Activated T-cell treated with anti-CD3 and anti-CD28 coated beads, Interleukin-2, amount 50 U/mL, for 72 hours (primary cell): Measurements from ENCODE around the gene CCZ1B. TPM values are rescaled to one million over a fixed set of nuclear protein-coding genes. Genes with fewer than 3 reads are reported as not detected.
"Not testable (repeated sequence)": the region's sequence is repeated elsewhere in the genome, so short reads cannot be mapped to it uniquely, and the experiment has no call there.

Source experiments
- ATAC-seq, 2 donors: fragments of 150-1000 bp; cut with Tn5 transposase; replicated peaks in 1 of 2; 2 replicates each; pipeline ENCODE4 v1.10.0; 2021; ENCODE audit warnings: moderate library complexity in 2 of 2, mild to moderate bottlenecking in 1 of 2
- DNase-seq, 2 donors: peaks; one replicate each; pipeline ENCODE4 v3.0.0; 2021 to 2022; ENCODE audit warnings: mixed read lengths in 1 of 2
- H3K27ac Mint-ChIP-seq: one replicate; pipeline ENCODE4 v1.8.0; 2022; ENCODE audit warnings: mild to moderate bottlenecking, moderate library complexity, mixed read lengths
- H3K27me3 Mint-ChIP-seq: one replicate; pipeline ENCODE4 v1.8.0; 2022; ENCODE audit warnings: low read depth, mixed read lengths
- H3K36me3 Mint-ChIP-seq, 2 donors: one replicate each; pipeline ENCODE4 v1.8.0; 2022; ENCODE audit warnings: mixed read lengths in 2 of 2, mild to moderate bottlenecking in 1 of 2; ENCODE audit not compliant: insufficient read depth in 2 of 2
- H3K4me1 Mint-ChIP-seq: one replicate; pipeline ENCODE4 v1.8.0; 2022; ENCODE audit warnings: low read depth, mixed read lengths
- H3K4me3 Mint-ChIP-seq, 2 donors: one replicate each; pipeline ENCODE4 v1.8.0; 2022; ENCODE audit warnings: mild to moderate bottlenecking in 2 of 2, mixed read lengths in 2 of 2, moderate library complexity in 2 of 2
- H3K9me3 Mint-ChIP-seq, 2 donors: one replicate each; pipeline ENCODE4 v1.8.0; 2022; ENCODE audit warnings: mixed read lengths in 2 of 2
- total RNA-seq, 2 donors: library from RNA; stranded (reverse); gene quantifications; one replicate each; pipeline ENCODE4 v1.2.3, GENCODE V29; 2022

Gene CCZ1B
- total RNA-seq, 2 donors from 2014 or later = 70.9 to 108 TPM

DNA sequence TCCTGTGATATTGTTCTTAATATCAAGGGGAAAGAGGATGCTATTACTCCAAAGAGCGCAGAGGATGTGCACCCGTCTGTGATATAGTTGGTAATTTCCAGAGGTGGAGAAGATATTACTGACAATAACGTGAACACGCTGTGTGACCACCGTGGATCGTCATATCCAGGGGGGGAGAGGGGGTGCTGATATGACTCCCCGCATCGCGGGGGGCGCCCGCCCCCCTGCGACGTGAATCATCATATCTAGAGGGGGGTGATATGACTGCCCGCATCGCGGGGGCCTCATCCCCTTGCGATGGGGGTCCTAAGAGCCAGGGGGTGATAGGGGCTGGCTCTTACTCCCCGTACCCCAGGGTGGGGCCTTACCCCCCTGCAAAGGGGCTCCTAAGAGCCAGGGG, 21.7 kb upstream of the CCZ1B start:
- H3K9me3 Mint-ChIP-seq, H3K4me3 Mint-ChIP-seq, H3K4me1 Mint-ChIP-seq, H3K27me3 Mint-ChIP-seq, DNase-seq, ATAC-seq, H3K36me3 Mint-ChIP-seq, H3K27ac Mint-ChIP-seq: not testable (repeated sequence)

DNA sequence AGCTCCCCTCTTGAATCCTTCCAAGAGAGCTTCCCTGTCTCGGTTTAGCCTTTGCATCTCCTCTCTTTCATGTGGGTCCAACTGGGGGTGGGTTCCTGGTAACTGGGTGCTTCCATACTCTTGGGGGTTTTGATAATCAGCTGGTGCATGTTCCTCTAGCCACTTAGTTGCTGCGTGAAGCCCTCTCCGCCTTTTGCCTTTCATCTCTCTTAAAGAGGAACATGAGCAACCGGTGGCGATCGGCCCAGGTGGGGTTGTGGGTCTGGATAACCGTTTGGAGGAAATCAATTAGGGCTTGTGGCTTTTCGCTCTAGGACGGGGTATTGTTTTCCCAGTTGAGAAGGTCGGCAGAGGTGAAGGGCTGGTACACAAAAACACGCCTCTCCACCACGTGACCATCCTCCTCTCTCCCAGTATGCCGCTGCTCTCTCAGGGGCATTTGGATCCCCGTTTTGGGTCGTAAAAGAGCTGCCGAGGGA, 19.9 kb upstream of the CCZ1B start:
- not testable (repeated sequence) for H3K9me3 Mint-ChIP-seq, H3K36me3 Mint-ChIP-seq, H3K4me1 Mint-ChIP-seq, H3K27me3 Mint-ChIP-seq, ATAC-seq, H3K27ac Mint-ChIP-seq, DNase-seq
- H3K4me3 Mint-ChIP-seq = peak overlapping the region in 1 of 2 donors; percentile 16

DNA sequence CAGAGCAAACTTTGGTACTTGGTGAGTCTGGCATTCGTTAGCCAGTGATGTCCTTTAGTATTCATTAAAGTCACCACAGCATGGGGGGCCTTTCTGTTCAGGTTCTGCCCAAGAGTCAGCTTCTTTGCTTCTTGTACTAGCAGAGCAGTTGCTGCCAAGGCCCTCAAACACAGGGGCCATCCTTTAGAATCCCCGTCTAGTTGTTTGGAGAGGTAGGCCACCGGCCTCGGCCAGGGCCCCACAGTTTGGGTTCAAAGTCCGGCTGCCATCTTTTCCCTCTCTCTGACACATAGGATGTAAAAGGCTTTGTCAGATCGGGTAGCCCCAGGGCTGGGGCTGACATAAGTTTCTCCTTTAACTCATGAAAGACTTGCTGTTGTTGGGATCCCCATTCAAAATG, 17.6 kb upstream of the CCZ1B start:
- H3K4me1 Mint-ChIP-seq, H3K9me3 Mint-ChIP-seq, H3K36me3 Mint-ChIP-seq, ATAC-seq, H3K4me3 Mint-ChIP-seq, H3K27me3 Mint-ChIP-seq, DNase-seq, H3K27ac Mint-ChIP-seq: not testable (repeated sequence)

DNA sequence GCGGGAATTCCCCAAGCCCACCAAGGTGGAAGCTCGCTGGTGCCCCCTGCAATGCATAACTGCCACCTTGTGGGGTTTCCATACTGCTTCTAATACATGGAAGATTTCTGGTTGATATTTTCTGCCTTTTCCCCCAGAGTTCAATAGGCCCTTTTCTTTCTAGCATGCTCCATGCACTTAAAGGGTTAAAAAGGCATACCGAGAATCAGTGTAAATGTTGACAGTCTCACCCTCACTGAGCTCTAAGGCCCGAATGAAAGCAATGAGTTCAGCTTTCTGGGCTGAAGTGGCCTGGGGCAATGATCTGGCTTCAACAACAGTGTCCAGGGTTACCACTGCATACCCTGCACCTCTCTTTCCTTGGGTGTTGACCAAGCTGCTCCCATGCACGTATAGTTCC, 17.0 kb upstream of the CCZ1B start:
- ATAC-seq, H3K27ac Mint-ChIP-seq, H3K27me3 Mint-ChIP-seq, H3K4me3 Mint-ChIP-seq, H3K36me3 Mint-ChIP-seq, H3K9me3 Mint-ChIP-seq, H3K4me1 Mint-ChIP-seq: not testable (repeated sequence)
- DNase-seq = peak in 1 of 2 donors; percentile 34

DNA sequence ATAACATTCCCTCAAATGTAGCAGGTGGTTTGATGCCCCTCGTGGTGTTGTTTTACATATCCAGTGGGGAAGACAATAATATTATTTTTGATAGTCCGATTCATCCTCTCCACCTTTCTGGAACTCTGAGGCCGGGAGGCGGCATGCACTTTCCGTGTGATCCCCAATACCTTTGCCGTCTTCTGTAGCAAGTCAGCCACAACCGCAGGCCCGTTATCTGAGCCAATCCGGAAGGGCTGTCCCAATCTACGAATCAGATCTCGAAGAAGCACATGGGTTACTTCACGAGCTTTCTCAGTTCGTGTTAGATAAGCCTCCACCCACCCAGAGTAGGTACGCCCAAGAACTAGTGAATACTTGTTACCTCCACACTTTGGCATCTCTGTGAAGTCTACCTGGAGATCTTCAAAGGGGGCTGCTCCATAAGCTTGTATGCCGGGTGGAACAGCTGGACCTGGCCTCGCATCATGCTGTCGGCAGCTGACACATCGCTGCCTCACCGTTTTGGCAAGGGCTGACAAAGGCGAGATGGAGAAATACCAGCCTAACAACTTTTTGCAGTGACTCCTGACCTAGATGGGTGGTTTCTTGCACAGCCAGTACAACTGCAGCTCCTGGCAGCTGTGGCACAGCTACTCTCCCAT, 16.3 kb upstream of the CCZ1B start:
- H3K27me3 Mint-ChIP-seq, H3K4me3 Mint-ChIP-seq, ATAC-seq, H3K27ac Mint-ChIP-seq, H3K4me1 Mint-ChIP-seq, H3K9me3 Mint-ChIP-seq, H3K36me3 Mint-ChIP-seq, DNase-seq: not testable (repeated sequence)

DNA sequence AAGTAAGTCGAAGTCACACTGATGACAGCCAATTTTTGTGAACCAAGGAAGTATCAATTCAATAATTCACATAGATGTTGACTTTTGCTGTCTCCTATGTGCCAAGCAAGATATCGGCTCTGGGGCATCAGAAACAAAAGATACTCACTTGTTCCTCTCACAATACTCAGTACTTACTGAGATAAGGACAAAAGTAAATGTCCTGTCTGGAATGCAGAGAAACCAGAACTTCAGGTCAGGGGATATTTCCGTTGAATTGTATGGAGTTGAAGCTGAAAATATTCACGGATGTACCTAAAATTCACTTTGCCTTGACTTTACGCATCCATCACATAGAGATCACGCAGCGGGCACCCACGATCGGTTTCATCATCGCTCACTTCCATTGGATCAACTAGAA, 11.0 kb upstream of the CCZ1B start:
- H3K36me3 Mint-ChIP-seq, H3K9me3 Mint-ChIP-seq, H3K4me1 Mint-ChIP-seq, H3K27ac Mint-ChIP-seq, H3K4me3 Mint-ChIP-seq, DNase-seq, ATAC-seq: not testable (repeated sequence)
- peaks cover 15% of the 10 kb centered on the region for H3K27me3 Mint-ChIP-seq

DNA sequence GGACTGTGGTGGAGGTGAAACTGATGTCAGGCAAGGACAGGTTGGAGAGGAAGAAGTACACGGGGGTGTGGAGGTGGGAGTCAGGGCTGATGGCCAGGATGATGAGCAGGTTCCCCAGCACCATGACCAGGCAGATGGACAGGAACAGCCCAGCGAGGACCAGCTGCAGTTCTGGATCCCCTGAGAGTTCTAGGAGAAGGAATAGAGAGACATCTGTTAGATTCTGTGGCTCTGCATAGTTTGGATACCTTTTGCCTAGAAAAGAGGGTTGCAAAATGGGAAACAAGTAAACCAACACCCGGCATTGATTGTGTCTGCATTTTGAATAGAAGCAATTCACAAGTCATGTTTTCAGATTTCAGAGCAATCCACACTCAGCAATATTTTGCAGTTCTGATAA, 9.4 kb upstream of the CCZ1B start:
- not testable (repeated sequence) for DNase-seq, H3K27ac Mint-ChIP-seq, ATAC-seq, H3K9me3 Mint-ChIP-seq, H3K4me3 Mint-ChIP-seq, H3K4me1 Mint-ChIP-seq, H3K36me3 Mint-ChIP-seq
- H3K27me3 Mint-ChIP-seq = peaks cover 15% of the 10 kb centered on the region

DNA sequence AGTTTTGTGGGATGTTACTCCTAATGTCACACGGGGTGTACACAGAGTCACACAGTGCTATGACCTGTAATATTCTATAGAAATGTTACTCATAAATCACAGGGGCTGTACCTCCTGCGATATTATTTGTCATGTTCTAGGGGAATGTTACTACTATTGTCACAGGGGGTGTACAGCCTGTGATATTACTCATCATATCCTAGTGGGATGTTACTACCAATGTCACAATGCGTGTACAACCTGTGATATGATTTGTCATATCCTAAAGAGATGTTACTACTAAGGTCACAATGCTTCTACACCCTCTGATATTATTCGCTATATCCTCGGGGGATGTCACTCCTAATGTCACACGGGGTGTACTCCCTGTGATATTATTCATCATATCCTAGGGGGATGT, 7.6 kb upstream of the CCZ1B start:
- no peak overlapping the region for H3K27ac Mint-ChIP-seq
- no peaks in the 10 kb centered on the region for H3K4me1 Mint-ChIP-seq
- H3K36me3 Mint-ChIP-seq = no peaks in the 10 kb centered on the region
- peaks cover 15% of the 10 kb centered on the region for H3K27me3 Mint-ChIP-seq
- no peak for DNase-seq
- no peak overlapping the region for H3K4me3 Mint-ChIP-seq
- no peaks in the 10 kb centered on the region for H3K9me3 Mint-ChIP-seq
- ATAC-seq = no peak

DNA sequence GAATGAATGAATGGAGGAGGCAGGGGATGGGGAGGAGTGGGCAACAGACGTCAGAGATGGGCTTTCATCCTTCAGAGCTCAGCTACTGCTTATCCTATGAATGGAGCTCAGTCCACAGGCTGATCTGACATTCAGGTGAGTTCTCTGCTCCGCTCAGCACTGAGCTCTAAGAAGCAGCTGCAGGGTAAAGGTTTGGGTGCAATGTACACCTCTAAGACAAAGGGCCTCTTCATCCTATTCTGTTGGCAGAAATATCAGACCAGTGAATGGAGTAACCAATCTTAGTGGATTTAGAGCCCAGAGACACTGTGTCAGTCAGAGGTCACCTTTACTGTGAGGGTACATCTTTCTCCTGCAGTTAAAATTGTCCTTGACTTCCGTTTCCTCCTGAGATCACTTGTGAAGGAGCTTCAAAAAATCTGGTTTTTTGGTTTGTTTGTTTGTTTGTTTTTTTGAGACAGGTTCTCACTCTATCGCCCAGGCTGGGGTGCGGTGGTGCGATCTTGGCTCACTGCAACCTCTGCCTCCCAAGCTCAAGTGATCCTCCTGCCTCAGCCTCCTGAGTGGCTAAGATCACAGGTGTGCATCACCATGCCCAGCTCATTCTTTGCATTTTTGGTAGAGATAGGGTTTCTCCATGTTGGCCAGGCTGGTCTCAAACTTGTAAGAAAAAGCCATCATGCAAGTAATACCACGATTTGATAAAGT, 5.1 kb upstream of the CCZ1B start:
- Mint-ChIP-seq H3K27me3 (peaks cover 15% of the 10 kb centered on the region), H3K4me1 (no peaks in the 10 kb centered on the region), H3K36me3 (peaks cover 1% of the 10 kb centered on the region in 2 donors), H3K9me3 (no peaks in the 10 kb centered on the region), H3K4me3 (no peak overlapping the region), H3K27ac (no peak overlapping the region)
- DNase-seq = no peak
- ATAC-seq = no peak

DNA sequence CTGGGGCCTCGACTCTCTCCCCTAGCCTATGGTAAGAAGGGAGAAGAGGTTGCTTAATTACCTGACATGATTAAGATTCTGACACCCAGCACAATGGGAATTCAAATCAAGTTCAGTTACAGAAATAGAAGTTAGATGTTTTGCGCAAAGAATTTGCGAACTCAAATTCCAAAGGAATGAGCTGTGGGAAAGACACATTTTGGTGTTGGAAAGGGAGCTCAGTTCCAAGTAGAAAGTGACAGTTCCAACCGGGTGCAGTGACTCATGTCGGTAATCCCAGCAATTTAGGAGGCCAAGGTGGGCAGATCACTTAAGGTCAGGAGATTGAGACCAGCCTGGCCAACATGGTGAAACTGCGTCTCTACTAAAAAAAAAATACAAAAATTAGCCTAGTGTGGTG, 4.0 kb upstream of the CCZ1B start:
- not testable (repeated sequence) for H3K27ac Mint-ChIP-seq, H3K4me1 Mint-ChIP-seq

DNA sequence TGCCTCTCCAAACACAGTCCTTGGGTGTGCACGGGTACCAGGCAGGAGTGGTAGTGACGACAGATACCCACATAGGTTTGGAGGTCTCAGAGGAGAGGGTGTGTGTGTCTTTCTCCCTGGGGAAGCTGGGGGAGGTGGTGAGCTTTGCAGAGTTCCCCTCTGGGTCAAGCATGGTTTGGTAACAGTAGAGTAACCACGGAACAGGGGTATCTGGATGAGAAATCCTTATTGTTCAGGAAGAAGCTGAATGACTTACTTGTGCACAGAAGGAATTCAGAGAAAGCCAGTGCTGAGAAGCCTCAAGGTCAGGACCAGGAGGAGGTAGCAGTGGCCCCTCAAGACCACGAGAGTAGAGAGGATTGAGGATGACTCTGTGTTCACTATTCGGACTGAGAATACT, 3.5 kb upstream of the CCZ1B start:
- not testable (repeated sequence) for H3K4me1 Mint-ChIP-seq, DNase-seq, H3K27me3 Mint-ChIP-seq, H3K27ac Mint-ChIP-seq, H3K36me3 Mint-ChIP-seq, H3K4me3 Mint-ChIP-seq, ATAC-seq, H3K9me3 Mint-ChIP-seq

More for the DNA sequence above, 4.0 kb upstream of the CCZ1B start:
- H3K27me3 Mint-ChIP-seq, H3K36me3 Mint-ChIP-seq, DNase-seq, H3K4me3 Mint-ChIP-seq, H3K9me3 Mint-ChIP-seq, ATAC-seq: not testable (repeated sequence)

DNA sequence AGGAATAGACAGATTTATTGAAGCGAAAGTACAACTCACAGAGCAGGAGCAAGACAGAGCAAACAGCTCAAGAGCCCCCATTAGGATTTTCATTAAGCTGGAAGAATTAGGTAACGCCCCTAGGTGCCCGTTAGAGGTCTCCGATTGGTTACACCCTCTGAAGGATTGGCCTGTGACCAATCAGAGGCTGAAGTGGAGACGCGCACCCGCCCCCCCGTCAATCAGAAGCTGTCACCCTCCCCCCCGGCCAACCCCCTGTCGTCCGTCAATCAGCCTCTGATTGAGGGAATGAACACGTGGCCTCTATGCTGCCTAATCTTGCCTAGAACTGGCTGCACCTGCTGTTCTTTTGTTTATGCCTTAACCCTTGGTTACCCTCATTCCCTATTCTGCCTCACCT, 1.1 kb upstream of the CCZ1B start:
- not testable (repeated sequence) for H3K27ac Mint-ChIP-seq

DNA sequence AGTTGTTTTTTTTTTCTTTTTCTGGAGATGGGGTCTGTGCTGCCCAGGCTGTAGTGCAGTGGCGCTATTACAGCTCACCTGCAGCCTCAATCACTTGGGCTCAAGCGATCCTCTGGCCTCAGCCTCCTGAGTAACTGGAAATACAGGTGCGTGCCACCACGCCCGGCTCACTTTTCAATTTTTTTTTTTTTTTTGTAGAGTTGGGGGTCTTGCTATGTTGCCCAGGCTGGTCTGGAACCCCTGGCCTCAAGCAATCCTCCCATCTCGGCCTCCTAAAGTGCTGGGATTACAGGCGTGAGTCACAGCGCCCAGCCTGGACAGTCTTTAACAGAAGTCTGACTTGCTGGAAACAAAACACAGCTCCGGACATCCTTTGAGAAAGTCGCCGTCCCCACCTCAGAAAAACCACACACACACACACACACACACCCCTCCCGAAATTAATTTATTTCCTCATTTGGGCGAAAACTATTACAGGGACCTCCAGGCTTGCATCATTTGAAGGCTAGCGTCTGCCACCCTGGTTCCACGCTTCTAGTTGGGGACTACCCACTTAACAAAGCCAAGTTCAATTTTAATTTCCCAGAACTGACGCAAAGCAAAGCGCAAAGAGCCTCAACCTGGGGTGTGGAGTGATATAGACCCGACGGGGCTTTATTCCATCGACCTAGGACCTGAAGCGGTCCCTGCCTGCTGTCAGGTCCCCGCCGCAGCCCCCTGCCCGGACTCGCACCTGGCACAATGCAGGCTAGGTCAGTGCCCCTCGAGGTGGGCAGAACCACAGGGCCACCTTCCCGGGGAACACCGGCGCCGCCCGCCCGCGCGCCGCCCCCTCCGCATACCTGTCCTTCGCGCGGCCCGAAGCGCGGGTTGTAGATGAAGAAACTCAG, 594 bp downstream of the CCZ1B start:
- H3K27ac Mint-ChIP-seq = peak overlapping the region; percentile 34
- H3K9me3 Mint-ChIP-seq, H3K27me3 Mint-ChIP-seq, H3K4me1 Mint-ChIP-seq, DNase-seq: not testable (repeated sequence)
- H3K36me3 Mint-ChIP-seq = peaks cover 4 to 12% of the 10 kb centered on the region in 2 donors
- H3K4me3 Mint-ChIP-seq = peak overlapping the region; percentile 70 to 77
- peak; percentile 11 to 49 for ATAC-seq

More for the DNA sequence above, 1.1 kb upstream of the CCZ1B start:
- H3K27me3 Mint-ChIP-seq, H3K36me3 Mint-ChIP-seq, H3K4me1 Mint-ChIP-seq, DNase-seq, H3K9me3 Mint-ChIP-seq, ATAC-seq: not testable (repeated sequence)
- H3K4me3 Mint-ChIP-seq = peak overlapping the region; percentile 53 to 66
